Caco-2 (cell line): ENCODE measurements around the gene FAM107B. TPM values are rescaled to one million over a fixed set of nuclear protein-coding genes. Genes with fewer than 3 reads are reported as not detected.

Experiments used
- BruUV-seq: library from RNA; stranded (reverse); fragments of 400-500 nt; replicated peaks from 2 replicates; lab custom pipeline; 2021; lab: Mats Ljungman, UMichigan
- CTCF ChIA-PET: fragments of 300-600 bp; sonication (Branson Sonifier 250); formaldehyde crosslinking; loops from one replicate; lab custom pipeline; 2022; ENCODE audit warnings: antibody characterized with exemption; lab: Charles Lee
- POLR2A ChIA-PET: fragments of 300-600 bp; sonication (Branson Sonifier 250); formaldehyde crosslinking; loops from one replicate; lab custom pipeline; 2022; ENCODE audit warnings: antibody characterized with exemption; lab: Charles Lee
- DNase-seq, 2 experiments: peaks; one replicate each; pipeline versions ENCODE4 v3.0.0 to v3.0.0-alpha.2; 2020 to 2022
- H3K27me3 ChIP-seq: replicated peaks from 2 replicates; pipeline ENCODE4 v1.6.0; 2011; ENCODE audit warnings: low read length; ENCODE audit not compliant: control insufficient read depth, insufficient read depth
- H3K36me3 ChIP-seq: 2 replicates; pipeline ENCODE4 v1.5.1; 2011; ENCODE audit warnings: low read length; ENCODE audit not compliant: control insufficient read depth, insufficient read depth
- H3K4me1 ChIP-seq: fragments of 250-450 bp; sonication (Bioruptor Pico); 2 replicates; pipeline ENCODE4 v1.5.1; 2020; ENCODE audit warnings: mild to moderate bottlenecking
- H3K4me3 ChIP-seq: 2 replicates; pipeline ENCODE4 v1.5.1; 2011; ENCODE audit warnings: low read depth, mild to moderate bottlenecking, control low read depth, low read length
- H3K9me3 ChIP-seq: fragments of 250-450 bp; sonication (Bioruptor Pico); 2 replicates; pipeline ENCODE4 v1.5.1; 2020; ENCODE audit warnings: mild to moderate bottlenecking, moderate library complexity
- H3K27ac Mint-ChIP-seq: one replicate; pipeline ENCODE4 v1.8.0; 2022; ENCODE audit warnings: mixed read lengths; ENCODE audit not compliant: unreplicated experiment
- H3K27me3 Mint-ChIP-seq: one replicate; pipeline ENCODE4 v1.8.0; 2022; ENCODE audit warnings: mixed read lengths; ENCODE audit not compliant: insufficient read depth, unreplicated experiment
- H3K36me3 Mint-ChIP-seq: one replicate; pipeline ENCODE4 v1.8.0; 2022; ENCODE audit warnings: mild to moderate bottlenecking, mixed read lengths; ENCODE audit not compliant: insufficient read depth, unreplicated experiment
- H3K4me1 Mint-ChIP-seq: one replicate; pipeline ENCODE4 v1.8.0; 2022; ENCODE audit warnings: low read depth, mixed read lengths; ENCODE audit not compliant: unreplicated experiment
- H3K4me3 Mint-ChIP-seq: one replicate; pipeline ENCODE4 v1.8.0; 2022; ENCODE audit warnings: mild to moderate bottlenecking, moderate library complexity, mixed read lengths; ENCODE audit not compliant: unreplicated experiment
- H3K9me3 Mint-ChIP-seq: one replicate; pipeline ENCODE4 v1.8.0; 2022; ENCODE audit warnings: mixed read lengths; ENCODE audit not compliant: unreplicated experiment
- CTCF ChIP-seq, 2 experiments: fragments of 200-600 bp in 1 of 2; IDR thresholded peaks; 1 replicate in 1 of 2; 2 replicates in 1 of 2; pipeline versions ENCODE4 v1.5.1 to v1.8.0; 2011 to 2022; ENCODE audit warnings: antibody characterized with exemption in 1 of 2, control low read depth in 1 of 2, inconsistent platforms in 1 of 2, low read depth in 1 of 2, low read length in 1 of 2, mild to moderate bottlenecking in 1 of 2, moderate library complexity in 1 of 2; ENCODE audit not compliant: insufficient read depth in 1 of 2, severe bottlenecking in 1 of 2, unreplicated experiment in 1 of 2
- intact Hi-C: fragments of 100-400 bp; cut with micrococcal nuclease; formaldehyde crosslinking; loops from one replicate; pipeline ENCODE4 v1.10.0; 2022; ENCODE audit not compliant: unreplicated experiment
- total RNA-seq: library from RNA; stranded (reverse); gene quantifications from 2 replicates; pipeline ENCODE4 v1.2.3, GENCODE V29; 2022

The FAM107B gene
- total RNA-seq, 1 experiment from 2014 or later: 206 TPM

- no peak for TF ChIP-seq CTCF (IDR thresholded peaks at IDR 0.05; ENCODE audit: insufficient read depth in 1 of 2, low read depth in 1 of 2, low read length in 1 of 2, severe bottlenecking in 1 of 2, unreplicated experiment in 1 of 2)
- Histone ChIP-seq H3K4me3 (no peak overlapping the region), H3K4me1 (no peaks in the 10 kb centered on the region; the same call in 1 of the 2 replicates), H3K9me3 (no peaks in the 10 kb centered on the region), H3K27me3 (no peaks in the 10 kb centered on the region), H3K36me3 (no peaks in the 10 kb centered on the region)
- intact Hi-C loops: loop anchor here (1.0 to 5.0 kb wide), 7 partner anchors 44 to 454 kb away; partner anchors contain the start of genes CDNF, HSPA14, MSANTD7 and SUV39H2
- Mint-ChIP-seq H3K36me3 (peaks cover 10% of the 10 kb centered on the region), H3K4me1 (peaks cover 15% of the 10 kb centered on the region), H3K9me3 (no peaks in the 10 kb centered on the region), H3K27ac (no peak overlapping the region), H3K27me3 (no peaks in the 10 kb centered on the region), H3K4me3 (no peak overlapping the region)
- DNase-seq: no peak
- CTCF ChIA-PET: interaction anchor here (0.6 to 1.4 kb wide), 8 partner anchors 9 to 303 kb away, joined by 3 to 4 read pairs (median 3); no protein-coding TSS in a partner anchor
- POLR2A ChIA-PET: interaction anchor here (1.2 kb wide), 1 partner anchor 324 kb away, joined by 3 read pairs; no protein-coding TSS in a partner anchor
- BruUV-seq: no TSS peak
Observed at GRCh38 chr10:14499601-14499904, 275.1 kb downstream of the FAM107B start.

GRCh38 chr10:14498326-14498725 is 276.4 kb downstream of the FAM107B start:
- no peak overlapping the region for H3K27ac Mint-ChIP-seq
- CTCF ChIA-PET: interaction anchor here (1.0 to 1.4 kb wide), 3 partner anchors 44 to 302 kb away, joined by 3 to 4 read pairs (median 4); no protein-coding TSS in a partner anchor
- H3K36me3 Mint-ChIP-seq: peaks cover 10% of the 10 kb centered on the region
- intact Hi-C loops: loop anchor here (5.0 kb wide), 2 partner anchors 104 to 379 kb away; partner anchors contain the start of gene SUV39H2
- no peak overlapping the region for H3K4me3 Mint-ChIP-seq
- H3K9me3 Mint-ChIP-seq: no peaks in the 10 kb centered on the region
- TF ChIP-seq CTCF (IDR thresholded peaks at IDR 0.05; ENCODE audit: insufficient read depth in 1 of 2, low read depth in 1 of 2, low read length in 1 of 2, severe bottlenecking in 1 of 2, unreplicated experiment in 1 of 2): no peak
- Histone ChIP-seq H3K4me3 (no peak overlapping the region), H3K4me1 (no peaks in the 10 kb centered on the region; the same call in 1 of the 2 replicates), H3K36me3 (no peaks in the 10 kb centered on the region), H3K27me3 (no peaks in the 10 kb centered on the region), H3K9me3 (no peaks in the 10 kb centered on the region)
- no peak for DNase-seq
- POLR2A ChIA-PET: no interaction called here
- no peaks in the 10 kb centered on the region for H3K27me3 Mint-ChIP-seq
- no TSS peak for BruUV-seq
- H3K4me1 Mint-ChIP-seq: peaks cover 15% of the 10 kb centered on the region

GRCh38 chr10:14491811-14492210 is 282.9 kb downstream of the FAM107B start:
- intact Hi-C loops: no loop called here
- H3K36me3 ChIP-seq: no peaks in the 10 kb centered on the region

More at GRCh38 chr10:14491811-14492210, 282.9 kb downstream of the FAM107B start:
- Histone ChIP-seq H3K27me3 (peaks cover 1% of the 10 kb centered on the region; the same call in 1 of the 2 replicates), H3K4me1 (no peaks in the 10 kb centered on the region), H3K4me3 (no peak overlapping the region), H3K9me3 (no peaks in the 10 kb centered on the region)
- POLR2A ChIA-PET: no interaction called here
- H3K4me1 Mint-ChIP-seq: peaks cover 5% of the 10 kb centered on the region
- peaks cover 2% of the 10 kb centered on the region for H3K27me3 Mint-ChIP-seq
- no TSS peak for BruUV-seq
- TF ChIP-seq CTCF (IDR thresholded peaks at IDR 0.05; ENCODE audit: insufficient read depth in 1 of 2, low read depth in 1 of 2, low read length in 1 of 2, severe bottlenecking in 1 of 2, unreplicated experiment in 1 of 2): no peak
- no peaks in the 10 kb centered on the region for H3K9me3 Mint-ChIP-seq
- H3K27ac Mint-ChIP-seq: no peak overlapping the region
- no peak for DNase-seq
- H3K36me3 Mint-ChIP-seq: no peaks in the 10 kb centered on the region
- CTCF ChIA-PET: no interaction called here
- no peak overlapping the region for H3K4me3 Mint-ChIP-seq
